Cortex of kidney (tissue), 1 donor: ENCODE results near the gene MZF1.
"Not testable (repeated sequence)": the region's sequence is repeated elsewhere in the genome, so short reads cannot be mapped to it uniquely, and the experiment has no call there.

Experiments used
- DNase-seq: peaks from one replicate; lab custom pipeline; 2025; lab: John Stamatoyannopoulos, UW

The MZF1 gene

DNA sequence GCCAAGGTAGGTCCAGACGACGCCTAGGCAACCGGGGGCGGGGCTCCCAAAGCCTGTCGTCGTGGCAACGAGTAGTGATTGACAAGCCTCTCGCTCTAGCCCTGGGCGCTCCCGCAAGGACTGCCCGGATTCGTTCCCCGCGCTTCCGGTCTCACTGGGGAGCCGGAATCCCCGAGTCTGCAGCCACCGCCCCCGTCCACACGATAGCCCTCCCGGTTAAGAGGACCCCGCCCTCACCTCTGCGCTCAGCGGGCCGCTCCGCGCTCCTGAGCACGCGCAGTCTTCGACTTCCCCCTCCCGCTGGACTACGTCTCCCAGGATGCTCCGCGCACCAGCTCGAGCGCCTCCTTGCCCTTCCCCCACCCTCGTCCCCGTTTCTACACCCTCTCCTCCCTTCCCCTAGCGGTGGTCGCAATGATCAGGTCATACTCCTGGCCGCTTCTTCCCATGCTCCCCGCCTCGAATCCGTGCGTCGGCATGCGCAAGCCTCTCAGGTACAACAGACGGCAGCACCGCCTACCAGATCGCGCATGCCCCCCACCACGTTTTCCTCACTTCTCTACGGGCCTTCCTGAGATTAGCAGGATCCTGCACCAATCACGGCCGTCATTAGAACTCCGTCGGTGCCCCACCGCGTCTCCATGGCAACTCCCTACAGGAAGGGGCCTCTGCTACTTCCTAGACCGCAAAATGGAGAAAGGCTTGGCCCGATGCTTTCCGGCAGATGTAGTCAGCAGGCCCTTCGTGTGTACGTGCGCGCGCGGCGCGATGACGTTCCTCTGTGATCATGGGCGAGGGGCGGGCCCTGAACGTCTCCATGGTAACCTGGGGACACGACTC is at the start of gene MZF1:
Gene MZF1, minus strand, starts transcription at position 518 of the 840 bp plus-strand sequence. CDS start 1,946 bp downstream, outside the sequence.
- DNase-seq, result no peak

DNA sequence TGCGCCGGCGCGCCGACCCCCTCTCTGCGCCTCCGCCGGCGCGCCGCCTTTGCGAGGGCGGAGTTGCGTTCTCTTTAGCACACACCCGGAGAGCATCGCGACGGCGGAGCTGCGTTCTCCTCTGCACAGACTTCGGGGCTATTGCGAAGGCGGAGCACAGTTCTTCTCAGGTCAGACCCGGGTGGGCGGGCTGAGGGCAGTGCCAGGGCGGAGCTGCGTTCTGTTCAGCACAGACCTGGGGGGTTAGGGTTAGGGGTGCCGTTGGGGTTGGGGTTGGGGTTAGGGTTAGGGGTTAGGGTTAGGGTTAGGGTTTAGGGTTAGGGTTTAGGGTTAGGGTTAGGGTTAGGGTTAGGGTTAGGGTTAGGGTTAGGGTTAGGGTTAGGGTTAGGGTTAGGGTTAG is 34.1 kb upstream of the MZF1 start:
- not testable (repeated sequence) for DNase-seq

DNA sequence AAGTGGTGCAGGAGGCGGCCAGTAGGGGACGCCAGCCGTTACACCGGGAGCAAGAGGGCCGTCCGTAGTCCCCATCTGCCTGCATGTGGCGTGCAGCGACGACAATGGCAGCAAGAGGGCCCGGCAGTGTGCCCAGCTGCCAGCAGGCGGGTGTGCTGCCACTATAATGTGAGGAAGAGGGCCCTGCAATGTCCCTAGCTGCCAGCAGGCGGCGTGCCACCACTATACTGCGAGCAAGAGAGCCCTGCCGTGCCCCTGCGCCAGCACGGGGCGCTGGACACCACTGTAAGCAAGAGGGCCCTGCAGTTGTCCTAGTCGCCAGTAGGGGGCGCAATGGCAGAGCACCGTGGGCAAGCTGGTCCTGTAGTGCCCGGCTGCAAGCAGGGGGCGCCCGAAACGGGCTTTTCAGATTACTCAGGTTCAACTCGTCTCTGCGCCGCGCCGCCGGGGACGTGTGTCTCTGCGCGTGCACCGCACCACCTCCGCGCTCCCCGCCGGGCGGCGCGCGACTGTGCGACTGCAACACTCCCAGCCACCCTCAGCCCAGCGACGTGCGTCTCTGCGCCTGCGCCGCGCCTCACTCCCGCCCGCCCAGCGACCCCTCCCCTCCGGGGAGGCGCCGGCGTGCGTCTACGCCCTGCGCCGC is 33.2 kb upstream of the MZF1 start:
- not testable (repeated sequence) for DNase-seq

DNA sequence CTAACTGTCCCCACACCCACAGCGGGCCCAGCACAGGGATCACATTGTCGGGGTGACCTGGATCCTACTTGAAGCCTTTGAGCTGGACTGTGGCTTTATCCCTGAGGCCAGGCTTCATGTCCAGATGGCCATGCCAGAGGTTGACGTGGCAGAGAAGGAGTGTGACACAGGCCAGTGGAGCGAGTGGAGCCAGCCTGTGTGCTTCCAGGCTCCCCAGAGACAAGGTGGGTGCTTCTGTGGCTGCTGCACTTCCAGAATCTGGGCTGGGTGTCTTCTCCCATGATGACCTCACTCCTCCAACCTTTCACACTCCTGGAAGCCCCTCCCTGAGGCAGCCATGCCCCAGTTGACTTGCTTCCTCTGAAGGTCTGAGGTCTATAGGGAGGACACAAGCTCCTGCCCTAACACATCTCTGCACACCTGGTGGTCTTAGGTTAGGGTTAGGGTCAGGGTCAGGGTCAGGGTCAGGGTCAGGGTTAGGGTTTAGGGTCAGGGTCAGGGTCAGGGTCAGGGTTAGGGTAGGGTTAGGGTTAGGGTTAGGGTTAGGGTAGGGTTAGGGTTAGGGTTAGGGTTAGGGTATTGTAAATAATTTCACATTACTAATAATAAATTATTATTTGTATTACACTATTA is 13.1 kb upstream of the MZF1 start:
- DNase-seq, result no peak

DNA sequence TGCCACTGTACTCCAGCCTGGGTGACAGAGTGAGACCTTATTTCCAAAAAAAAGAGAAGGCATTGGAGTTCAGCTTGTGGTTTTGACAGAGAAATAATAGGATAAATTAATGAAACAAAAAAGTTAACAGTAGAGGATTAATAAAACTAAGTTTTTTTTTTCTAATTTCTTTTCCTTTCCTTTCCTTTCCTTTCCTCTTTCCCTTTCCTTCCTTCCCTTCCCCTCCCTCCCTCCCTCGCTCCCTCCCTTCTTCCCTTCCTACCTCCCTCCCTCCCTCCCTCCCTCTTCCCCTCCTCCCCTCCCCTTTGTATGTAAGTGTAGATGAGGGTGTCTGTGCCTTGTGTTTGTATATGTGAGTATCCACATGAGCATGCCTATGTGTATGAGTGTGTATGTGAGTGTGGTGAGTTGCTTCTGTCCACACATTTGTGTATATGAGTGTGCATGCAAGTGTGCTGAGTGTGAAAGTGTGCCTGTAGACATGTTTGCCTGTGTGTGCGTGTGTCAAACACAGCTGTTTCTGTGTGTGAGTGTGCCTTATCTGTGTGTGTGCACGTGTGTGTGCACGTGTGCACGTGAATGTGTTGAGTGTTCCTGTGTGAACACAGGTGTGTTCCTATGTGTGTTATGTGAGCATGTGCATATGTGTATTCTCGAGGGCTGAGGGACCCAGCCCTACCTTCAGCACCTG is 12.5 kb upstream of the MZF1 start:
- DNase-seq, result no peak

DNA sequence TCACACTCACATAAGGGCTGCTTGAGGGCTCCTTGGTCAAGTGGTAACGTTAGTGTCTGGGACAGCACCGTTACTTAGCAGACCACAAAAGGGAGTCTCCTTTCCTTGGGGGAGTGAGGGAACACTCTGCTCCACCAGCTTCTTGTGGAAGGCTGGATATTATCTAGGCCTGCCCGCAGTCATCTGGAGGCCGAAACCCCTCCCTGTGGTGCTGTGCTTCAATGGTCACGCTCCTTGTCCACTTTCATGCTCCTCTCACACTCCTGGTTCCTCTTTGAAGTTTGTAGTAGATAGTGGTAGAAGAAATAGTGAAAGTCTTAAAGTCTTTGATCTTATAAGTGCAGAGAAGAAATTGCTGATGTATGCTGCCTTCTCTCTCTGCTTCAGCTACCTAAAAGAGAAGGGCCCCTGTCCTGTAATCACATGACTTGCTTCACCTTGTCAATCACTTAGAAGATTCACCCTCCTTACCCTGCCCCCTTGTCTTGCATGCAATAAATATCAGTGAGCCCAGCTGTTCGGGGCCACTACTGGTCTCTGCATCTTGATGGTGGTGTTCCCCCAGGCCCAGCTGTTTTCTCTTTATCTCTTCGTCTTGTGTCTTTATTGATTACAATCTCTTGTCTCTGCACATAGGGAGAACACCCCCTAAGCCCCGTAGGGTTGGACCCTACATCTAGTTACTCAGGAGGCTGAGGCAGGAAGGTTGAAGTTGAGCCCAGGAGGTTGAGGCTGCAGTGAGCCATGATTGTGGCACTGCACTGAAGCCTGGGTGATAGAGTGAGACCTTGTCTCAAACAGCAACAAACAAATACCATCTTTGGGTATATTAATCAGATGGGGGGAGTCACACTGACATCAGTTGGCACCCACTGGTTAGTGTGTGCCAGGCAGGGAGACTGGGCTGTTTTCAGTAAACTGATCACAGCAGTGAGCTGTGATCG is 11.6 kb upstream of the MZF1 start:
- no peak for DNase-seq

DNA sequence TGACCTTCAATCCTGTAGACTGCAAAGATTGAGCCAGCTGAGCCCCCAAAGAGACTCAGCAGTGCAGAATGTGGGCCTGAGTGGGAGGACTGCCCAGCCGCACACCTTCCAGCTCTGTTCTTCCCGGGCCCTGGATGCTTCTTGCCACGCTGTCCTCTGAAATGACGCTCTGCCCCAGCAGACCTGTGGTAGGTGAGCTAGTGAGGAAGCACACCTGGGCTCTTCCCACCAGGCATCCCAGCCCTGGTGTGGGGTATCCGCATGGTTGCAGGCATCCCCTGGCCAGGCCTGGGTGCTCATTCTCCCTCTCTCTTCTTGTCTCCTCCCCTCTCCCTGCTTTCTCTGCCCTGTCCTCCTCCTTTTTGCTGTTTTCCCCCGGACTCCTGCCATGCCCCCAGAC is 9.8 kb upstream of the MZF1 start:
- DNase-seq, result no peak

DNA sequence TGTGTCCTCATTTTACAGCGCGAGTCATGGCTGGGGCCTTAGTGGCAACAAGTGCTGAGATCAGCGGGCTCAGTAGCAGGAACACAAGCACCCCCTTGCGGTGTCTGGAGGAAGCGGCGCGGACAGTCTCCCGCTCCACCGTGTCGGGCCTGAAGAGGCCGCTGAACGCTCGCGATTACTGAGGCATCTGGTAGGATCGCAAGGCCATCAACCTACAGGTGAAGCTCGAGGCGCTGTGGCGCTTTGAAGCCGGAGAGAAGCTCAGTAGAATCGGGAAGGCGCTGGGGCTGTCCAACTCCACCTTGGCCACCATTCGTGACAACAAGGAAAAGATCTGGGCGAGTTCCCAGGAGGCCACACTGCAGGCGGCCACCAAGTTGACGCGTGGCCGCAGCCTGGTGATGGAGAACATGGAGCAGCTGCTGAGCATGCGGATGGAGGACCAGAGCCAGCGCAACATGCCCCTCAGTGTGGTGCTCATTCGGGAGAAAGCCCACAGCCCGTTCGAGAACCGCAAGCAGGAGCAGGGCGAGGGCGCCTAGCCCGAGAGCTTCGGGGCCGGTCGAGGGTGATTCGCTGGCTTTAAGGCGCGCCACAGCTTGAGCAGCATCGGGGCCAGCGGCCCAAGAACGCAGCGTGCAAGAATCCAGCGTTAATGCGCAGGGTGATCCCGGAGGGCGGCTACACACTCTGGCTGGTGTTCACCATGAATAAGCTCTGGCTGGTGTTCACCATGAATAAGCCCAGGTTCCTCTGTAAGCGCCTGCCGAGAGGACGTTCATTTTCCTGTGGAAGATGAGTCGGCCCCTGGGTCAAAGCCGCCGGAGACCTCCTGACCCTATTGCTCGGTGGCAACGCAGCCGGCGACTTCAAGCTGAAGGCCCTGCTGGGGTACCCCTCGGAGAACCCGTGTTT is 8.3 kb upstream of the MZF1 start:
- no peak for DNase-seq

DNA sequence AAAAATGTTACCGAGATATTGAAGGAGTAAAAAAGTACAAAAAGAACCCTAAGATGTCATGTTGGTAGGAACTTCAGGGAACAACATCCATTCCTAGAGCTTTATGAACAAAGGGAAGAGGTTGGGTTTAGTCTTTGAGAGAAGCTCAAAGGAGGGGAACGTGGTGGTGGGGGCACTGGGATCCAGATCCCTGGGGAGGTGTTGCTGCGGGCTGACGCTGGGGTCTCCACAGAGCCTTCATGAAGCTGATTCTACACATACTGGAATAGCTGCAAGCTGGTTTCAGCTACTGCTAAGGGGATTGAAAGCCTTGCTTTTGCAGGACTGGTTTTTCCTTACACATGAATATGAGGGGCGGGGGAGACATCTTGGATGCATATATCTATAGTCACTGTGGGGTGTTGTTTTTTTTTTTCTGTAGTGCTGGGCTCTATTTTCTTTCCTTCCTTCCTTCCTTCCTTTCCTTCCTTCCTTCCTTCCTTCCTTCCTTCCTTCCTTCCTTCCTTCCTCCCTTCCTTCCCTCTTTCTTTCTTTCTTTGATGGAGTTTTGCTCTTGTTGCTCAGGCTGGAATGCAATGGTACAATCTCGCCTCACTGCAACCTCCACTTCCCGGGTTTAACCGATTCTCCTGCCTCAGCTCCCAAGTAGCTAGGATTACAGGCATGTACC is 6.5 kb upstream of the MZF1 start:
- no peak for DNase-seq

DNA sequence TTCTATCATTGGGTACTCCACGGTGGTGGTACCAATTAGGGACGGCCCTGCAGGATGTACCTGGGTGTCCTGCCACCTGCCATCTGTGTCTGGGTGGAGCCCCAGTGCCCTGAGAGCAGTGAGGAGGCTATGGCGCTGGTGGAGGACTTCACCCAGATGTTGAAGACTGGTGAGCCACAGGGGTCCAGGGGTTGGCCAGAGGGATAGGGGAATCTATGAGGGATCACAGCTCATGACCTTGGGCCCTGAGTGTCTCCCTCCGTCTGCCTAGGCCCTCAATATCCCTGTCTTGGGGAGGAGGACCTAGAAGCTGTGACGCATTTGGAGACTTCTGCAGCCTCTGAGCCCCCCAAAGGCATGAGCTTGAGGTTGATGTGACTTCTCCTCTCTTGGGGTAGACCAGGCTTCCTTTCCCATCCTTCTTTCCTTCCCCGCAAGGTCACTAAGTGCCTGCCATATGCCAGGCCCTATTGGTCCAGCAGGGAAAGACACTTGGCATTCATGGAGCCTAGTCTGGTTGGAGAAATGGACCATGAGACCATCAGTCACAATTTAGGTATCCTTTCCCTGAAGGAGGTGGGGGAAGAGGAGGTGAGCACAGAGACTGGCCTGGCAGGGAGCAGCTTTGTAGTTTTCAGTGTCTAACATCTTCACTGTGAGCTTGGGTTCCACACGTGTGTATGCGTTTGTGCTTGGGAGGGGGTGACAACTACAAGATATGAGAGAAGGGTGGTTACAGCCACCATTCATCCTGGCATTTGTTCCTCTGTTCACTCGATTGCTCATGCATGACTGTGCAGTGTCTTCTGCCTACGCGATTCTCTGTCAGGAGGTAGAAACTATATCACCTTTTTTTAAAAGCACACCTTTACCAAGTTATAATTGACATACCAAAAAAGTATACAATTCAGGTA is 5.1 kb upstream of the MZF1 start:
- no peak for DNase-seq

DNA sequence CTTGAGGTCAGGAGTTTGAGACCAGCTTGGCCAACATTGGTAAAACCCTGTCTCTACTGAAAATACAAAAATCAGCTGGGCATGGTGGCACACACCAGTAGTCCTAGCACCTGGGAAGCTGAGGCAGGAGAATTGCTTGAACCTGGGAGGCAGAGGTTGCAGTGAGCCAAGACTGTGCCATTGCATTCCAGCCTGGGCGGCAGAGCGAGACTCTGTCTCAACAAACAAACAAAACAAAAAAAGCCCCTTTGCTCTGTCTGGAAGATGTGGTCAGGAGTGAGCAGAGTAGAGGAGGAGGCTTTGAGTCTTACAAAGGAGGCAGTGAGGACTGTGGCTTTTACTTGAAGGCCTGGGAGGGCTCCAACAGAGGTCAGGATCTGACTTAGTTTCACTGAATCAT is 4.4 kb upstream of the MZF1 start:
- not testable (repeated sequence) for DNase-seq

DNA sequence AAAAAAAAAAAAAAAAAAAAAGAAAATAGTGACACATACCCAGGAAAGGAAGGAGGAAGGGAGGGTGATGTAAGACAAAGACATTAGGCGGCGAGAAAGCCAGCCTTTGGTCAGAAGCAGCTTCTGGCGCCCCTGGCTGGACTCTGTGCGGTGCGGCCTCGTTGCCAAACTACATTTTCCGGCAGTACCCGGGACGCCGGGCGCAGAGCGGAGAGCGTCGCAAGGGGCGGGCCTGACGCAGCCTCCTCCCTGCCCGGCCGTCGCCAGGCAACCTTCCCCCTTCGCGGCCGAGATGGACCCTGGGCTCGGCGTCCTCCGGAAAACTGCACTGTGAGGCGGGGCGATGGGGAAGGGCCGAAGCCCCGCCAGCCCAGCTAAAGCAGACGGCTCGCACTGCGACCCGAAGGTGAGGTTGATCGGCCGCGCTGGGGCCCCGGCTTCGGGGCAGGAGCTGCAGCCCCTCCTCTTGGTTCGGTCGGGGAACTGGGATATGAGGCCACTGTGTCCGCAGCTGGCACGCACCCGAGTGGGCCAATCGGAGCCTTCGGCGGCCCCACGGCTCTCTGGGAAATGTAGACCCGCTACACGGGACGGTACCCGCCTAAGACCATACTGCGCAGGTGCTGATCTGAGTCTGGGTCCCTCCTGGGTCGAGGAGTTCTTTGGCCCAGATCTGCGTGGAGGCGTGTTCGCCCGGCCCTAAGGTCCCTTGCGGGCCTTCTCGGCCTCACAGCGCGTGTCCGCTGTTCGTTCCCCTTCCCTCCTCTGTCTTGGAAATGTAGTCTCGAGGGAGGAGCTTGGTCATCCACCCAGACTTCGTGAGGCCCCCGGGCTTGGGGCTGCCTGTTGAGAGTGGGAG is 2.3 kb upstream of the MZF1 start:
- no peak for DNase-seq

DNA sequence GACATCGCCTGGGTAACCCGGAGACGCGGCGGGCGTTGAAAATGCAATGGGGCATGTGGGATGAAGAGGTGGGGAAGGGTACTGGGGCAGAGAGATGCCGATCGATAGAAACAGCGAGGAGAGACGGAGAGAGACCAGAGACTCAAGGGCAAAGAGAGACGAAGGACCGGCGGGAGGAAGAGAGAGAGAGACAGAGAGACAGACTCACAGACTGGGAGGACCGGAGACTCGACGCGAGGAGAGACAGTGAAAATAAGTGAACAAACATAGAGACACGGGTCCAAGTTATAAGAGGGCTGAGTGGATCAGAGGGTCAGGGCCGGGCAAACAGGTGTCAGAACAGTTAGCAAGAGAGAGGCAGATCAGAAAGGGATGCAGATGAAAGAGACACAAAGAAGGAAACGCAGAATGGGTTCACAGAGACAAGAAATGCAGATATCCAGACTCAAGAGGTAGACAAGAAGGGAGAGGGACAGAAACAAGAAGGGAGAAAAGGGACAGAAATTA is 576 bp upstream of the MZF1 start:
- no peak for DNase-seq

DNA sequence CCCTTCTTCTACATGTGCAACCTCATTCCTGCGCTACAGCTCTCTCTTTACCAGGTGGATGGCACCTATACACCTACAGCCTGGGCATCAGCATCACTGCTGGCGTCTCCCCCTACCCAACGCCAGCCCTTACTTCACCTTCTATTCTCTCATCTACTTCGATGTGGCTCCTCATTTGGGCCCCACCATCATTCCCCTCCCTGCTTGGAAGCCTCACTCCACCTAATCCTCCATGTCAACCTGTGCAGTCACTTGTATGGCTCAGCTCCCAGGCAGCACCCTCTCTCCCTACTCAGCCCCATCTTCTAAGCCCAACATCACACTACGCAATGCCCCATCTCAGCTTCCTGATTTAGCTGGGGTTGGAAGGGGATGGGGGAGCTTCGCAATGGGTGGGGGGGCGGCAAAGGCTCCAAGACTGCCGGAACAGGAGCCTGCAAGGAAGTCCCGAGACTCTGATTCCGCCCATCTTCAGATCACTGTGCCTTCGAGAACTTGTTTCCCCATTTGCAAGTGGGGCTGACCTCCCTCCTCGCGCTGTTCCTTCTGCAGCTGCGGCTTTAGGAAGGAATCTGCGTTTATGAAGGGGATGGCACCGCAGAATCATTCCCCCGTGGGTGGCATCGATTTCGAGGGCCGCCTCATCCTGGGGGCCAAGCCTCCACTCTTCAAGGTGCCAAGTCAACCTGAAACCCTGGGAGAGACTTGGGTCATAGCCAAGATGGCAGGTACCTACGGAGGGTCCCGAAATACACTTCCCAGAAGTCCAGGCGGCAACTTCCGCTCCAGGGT is 913 bp downstream of the MZF1 start:
- no peak for DNase-seq

DNA sequence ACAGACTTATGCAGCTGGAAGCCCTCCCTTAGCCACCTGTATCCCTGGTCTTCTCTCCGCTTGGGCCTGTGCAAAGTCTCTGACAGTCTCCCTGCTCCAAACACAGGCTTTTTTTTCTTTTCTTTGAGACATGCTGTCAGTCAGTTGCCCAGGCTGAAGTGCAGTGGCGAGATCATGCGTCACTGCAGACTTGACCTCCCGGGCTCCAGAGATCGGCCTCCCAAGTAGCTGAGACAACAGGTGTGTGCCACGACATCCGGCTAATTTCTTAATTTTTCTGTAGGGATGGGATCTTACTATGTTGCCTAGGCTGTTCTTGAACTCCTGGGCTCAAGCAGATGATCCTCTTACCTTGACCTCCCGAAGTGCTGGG is 1.6 kb downstream of the MZF1 start:
- no peak for DNase-seq

DNA sequence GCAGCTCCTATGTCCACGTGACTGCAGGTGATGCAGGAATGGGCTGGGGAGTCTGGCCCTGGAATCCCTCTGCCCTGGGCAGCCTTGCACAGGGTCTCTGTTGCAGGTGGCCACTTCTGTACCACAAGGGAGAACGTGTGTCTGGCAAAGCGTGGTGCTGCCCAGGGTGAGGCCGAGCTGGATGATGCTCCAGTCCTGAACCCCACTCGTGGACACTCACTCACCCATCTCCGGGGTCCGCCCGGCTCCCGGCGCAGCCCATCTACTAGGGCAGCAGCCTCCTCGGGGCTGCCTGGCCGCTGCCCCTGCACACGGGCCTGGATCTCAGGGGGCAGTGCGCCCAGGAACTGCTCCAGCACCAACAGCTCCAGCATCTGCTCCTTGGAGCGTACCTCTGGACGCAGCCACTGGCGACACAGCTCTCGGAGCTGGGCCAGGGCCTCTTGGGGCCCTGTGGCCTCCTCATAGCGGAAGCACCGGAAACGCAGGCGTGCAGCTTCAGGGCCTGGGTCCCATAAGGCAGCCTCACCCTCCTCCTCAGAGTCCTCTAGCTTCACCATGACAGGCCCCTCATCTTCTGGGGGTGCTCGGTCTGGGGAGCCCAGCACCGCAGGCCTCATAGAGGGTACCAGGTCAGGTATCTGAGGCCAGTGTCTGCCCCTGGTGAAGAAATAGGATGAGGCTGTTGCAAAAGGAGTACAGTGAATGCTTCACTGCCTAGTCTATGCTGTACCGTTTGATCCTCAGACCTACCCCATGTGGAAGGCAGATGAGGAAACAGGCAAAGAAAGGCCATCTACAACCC is 2.2 kb downstream of the MZF1 start:
- no peak for DNase-seq
